GM19035 (cell line): ENCODE measurements around the gene FADS2.
"Not testable (repeated sequence)": the region's sequence is repeated elsewhere in the genome, so short reads cannot be mapped to it uniquely, and the experiment has no call there.

ENCODE experiments used
- ATAC-seq: cut with Tn5 transposase; IDR thresholded peaks from one replicate; pipeline ENCODE4 v1.9.1; 2021; ENCODE audit not compliant: unreplicated experiment

The FADS2 gene

GRCh38 chr11:61866958-61867343 is 38.9 kb downstream of the FADS2 start:
- no peak for ATAC-seq

DNA sequence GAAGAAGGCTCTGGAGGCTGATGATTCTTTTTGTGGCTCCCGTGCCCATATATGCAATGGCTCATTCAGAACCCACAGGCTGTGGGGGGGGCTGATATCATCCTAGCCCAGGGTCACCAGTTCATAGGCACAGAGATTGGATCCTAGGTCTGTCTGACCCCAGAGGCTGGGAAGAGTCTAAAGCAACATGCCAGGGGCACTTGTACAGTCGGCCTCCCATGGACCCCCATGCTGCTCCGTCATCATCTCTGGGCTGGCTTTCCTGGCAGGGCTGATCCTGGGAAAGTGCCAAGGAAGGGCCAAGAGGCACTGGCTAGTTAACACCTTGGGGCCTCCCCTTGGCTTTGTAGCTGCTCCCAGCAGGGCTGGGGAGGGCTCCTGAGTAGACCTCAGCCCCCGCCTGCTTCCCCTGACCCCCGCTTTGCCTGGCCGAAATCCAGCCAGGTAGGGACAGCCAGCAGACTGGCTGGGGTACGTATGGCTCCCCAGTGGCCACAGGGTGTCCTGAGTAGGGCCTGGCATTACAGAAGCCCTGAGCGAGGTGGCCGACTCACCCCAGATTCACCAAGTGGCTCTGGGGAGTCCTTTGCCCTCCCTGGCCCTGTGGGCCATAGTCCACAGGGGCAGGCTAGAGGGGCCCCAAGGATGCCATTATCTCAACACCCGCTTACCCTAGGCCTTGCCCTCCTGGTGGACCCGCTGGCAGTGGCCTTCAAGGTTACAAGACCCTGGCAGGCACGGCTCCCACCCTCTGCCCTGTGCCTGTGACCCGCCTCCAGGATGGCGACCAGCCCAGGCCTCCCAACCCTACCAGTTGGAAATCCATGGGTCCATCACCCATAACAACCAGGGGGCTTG is 40.7 kb downstream of the FADS2 start:
- ATAC-seq, result no peak

- no peak for ATAC-seq
These were observed 41.3 kb downstream of the FADS2 start for GRCh38 chr11:61869429-61869707.

- ATAC-seq, result no peak
These were observed 41.8 kb downstream of the FADS2 start for GRCh38 chr11:61869708-61870451.

DNA sequence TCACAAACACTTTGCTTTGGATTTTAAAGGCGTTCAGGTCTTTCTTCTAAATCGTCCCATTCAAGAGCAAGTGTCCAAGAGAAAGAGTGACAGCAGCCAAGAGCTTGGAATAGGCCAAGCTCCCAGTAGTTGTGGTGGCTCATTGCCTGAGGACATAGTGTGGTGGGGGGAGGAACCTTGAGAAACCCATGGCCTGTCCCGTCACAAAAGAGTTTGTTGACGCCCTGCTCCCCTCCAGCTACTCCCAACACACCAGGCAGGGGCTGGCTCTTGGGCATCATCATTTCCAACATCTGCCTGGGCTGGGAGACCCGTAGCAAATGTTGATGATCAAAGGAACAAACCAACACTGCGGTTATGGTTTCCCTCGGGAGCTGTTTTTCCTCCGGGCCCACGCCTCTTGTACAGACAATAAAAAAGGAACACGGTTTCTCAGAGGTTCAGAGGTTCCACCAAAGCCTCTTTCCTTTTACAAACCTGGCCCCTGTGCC is 42.5 kb downstream of the FADS2 start:
- no peak for ATAC-seq

GRCh38 chr11:61871158-61871597 is 43.1 kb downstream of the FADS2 start:
- peak; percentile 72 for ATAC-seq

- ATAC-seq, result no peak
These were observed 45.0 kb downstream of the FADS2 start for GRCh38 chr11:61872935-61873565.

GRCh38 chr11:61873588-61874376 is 45.7 kb downstream of the FADS2 start:
- ATAC-seq, result no peak

GRCh38 chr11:61874377-61874809 is 46.3 kb downstream of the FADS2 start:
- ATAC-seq, result no peak

DNA sequence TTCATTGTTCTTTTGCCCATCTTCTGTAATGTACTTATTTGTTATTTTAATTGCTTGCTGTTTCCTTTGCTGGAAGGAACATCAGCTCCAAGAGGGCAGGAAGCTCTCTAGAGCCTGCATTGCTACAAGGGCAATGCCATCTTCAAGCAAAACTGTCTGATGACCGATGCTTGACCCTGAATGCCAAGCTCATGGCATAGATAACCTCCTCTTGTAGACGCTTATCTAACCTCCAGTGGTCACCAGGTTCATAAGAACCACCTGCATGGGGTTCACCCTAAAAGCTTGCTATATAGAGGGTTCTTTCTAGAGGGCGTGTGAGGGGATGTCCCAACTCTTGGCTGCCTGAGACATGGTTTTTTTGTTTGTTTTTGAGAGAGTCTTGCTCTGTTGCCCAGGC is 46.8 kb downstream of the FADS2 start:
- no peak for ATAC-seq

- ATAC-seq, result no peak
These were observed 47.6 kb downstream of the FADS2 start for GRCh38 chr11:61875698-61876097.

GRCh38 chr11:61879152-61879551 is 51.1 kb downstream of the FADS2 start:
- no peak for ATAC-seq

- ATAC-seq, result no peak
These were observed 51.9 kb downstream of the FADS2 start for GRCh38 chr11:61880031-61880430.

DNA sequence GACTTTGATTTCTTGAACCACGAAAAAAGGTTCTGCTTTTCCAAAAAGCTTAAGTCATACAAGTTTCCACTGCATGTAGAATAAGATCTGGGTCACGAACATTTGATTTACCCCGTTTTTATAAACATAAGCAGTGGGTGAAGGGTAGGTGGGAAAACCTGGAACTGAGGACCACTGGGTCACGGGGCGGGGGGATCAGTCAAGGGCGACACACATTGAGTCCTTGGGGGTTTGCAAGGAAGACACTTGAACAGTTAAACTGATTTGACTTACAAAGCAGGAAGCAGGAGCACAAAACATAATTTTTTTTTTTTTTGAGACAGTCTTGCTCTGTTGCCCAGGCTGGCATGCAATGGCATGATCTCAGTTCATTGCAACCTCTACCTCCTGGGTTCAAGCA is 52.4 kb downstream of the FADS2 start:
- no peak for ATAC-seq

DNA sequence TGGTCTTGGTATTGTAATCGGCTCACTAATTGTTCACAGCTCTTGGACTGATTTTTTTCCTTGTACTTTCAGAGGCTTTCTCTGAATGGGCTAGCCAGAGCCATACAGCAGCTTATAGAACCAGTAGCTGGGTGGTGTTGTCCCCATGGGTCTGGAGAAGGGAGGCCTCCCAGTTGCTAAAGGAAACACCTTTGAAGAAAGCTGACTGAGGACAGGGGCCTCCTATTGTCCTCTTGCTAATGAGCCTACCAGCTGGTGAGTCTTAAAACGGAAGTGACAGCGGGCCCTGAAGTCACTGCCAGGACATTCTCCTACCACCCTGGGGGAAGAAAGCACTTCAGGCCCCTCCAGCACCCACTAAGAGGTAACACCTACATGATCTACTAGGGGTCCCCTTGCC is 53.3 kb downstream of the FADS2 start:
- no peak for ATAC-seq

DNA sequence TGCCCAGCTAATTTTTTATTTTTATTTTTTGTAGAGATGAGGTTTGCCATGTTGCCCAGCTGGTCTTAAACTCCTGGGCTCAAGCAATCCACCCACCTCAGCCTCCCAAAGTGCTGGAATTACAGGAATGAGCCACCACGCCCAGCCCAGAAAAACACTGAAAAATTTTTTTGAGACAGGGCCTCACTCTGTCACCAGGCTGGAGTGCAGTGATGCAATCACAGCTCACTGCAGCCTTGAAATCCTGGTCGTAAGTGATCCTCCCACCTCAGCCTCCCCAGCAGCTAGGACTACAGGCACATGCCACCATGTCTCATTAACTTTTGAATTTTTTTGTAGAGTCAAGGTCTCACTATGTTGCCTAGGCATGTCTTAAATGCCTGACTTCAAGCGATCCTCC is 54.2 kb downstream of the FADS2 start:
- ATAC-seq, result not testable (repeated sequence)

DNA sequence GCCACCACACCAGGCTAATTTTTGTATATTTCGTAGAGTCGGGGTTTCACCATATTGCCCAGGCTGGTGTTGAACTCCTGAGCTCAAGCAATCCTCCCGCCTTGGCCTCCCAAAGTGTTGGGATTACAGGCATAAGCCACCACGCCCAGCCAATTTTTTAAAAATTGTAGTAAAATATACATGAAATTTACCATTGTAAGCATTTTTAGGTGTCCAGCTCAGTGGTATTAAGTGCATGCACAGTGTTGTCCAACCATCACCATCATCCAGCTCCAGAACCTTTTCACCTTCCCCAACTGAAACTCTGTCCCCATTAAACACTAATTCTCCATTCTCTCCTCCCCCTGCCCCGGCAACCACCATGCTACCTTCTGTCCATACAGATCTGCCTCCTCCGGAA is 54.8 kb downstream of the FADS2 start:
- no peak for ATAC-seq

GRCh38 chr11:61883327-61883726 is 55.2 kb downstream of the FADS2 start:
- no peak for ATAC-seq

- ATAC-seq, result no peak
These were observed 55.8 kb downstream of the FADS2 start for GRCh38 chr11:61883947-61884346.

- no peak for ATAC-seq
These were observed 57.2 kb downstream of the FADS2 start for GRCh38 chr11:61885166-61885778.
